Keratinocyte (primary cell): ENCODE data around the gene DBR1. TPM values are rescaled to one million over a fixed set of nuclear protein-coding genes. Genes with fewer than 3 reads are reported as not detected.

Source experiments
- DNase-seq: peaks from one replicate; pipeline ENCODE4 v3.0.0-alpha.2; 2011; ENCODE audit warnings: low read depth, missing footprints, low spot score
- FAIRE-seq: peaks from 2 replicates; lab custom pipeline; 2011; peaks lifted over from hg19 to GRCh38; lab: Jason Lieb, UNC
- H2AFZ ChIP-seq: 2 replicates; pipeline ENCODE4 v1.6.0; 2012; ENCODE audit warnings: low read length, control low read depth, inconsistent platforms; ENCODE audit not compliant: control insufficient read depth
- H3K27ac ChIP-seq: 2 replicates; pipeline ENCODE4 v1.5.1; 2011; ENCODE audit warnings: low read length; ENCODE audit not compliant: control insufficient read depth, insufficient read depth
- H3K27me3 ChIP-seq: 3 replicates; pipeline ENCODE4 v1.6.0; 2011; ENCODE audit warnings: low read length; ENCODE audit not compliant: control insufficient read depth, insufficient read depth; ENCODE audit errors: extremely low read depth
- H3K36me3 ChIP-seq, 2 experiments: 2 replicates in 1 of 2; 3 replicates in 1 of 2; pipeline ENCODE4 v1.5.1; 2011; ENCODE audit warnings: low read length in 2 of 2, mild to moderate bottlenecking in 1 of 2; ENCODE audit not compliant: control insufficient read depth in 2 of 2, insufficient read depth in 2 of 2; ENCODE audit errors: extremely low read depth in 1 of 2
- H3K4me1 ChIP-seq: 3 replicates; pipeline ENCODE4 v1.5.1; 2011; ENCODE audit warnings: low read length; ENCODE audit not compliant: control insufficient read depth, insufficient read depth; ENCODE audit errors: extremely low read depth
- H3K4me2 ChIP-seq: 3 replicates; pipeline ENCODE4 v1.6.0; 2011; ENCODE audit warnings: low read depth, low read length; ENCODE audit not compliant: control insufficient read depth, insufficient read depth; ENCODE audit errors: extremely low read depth
- H3K4me3 ChIP-seq, 3 experiments: fragments of 200-600 bp in 1 of 3; sonication (generic) in 1 of 3; 2 replicates in 2 of 3; 3 replicates in 1 of 3; pipeline ENCODE4 v1.5.1; 2011 to 2016; ENCODE audit warnings: low read length in 3 of 3, mild to moderate bottlenecking in 3 of 3, control low read depth in 2 of 3, inconsistent platforms in 1 of 3, low read depth in 1 of 3, mixed read lengths in 1 of 3, mixed run types in 1 of 3, moderate library complexity in 1 of 3; ENCODE audit not compliant: control insufficient read depth in 2 of 3, insufficient read depth in 2 of 3; ENCODE audit errors: extremely low read depth in 1 of 3
- H3K79me2 ChIP-seq: 2 replicates; pipeline ENCODE4 v1.6.0; 2012; ENCODE audit warnings: low read length; ENCODE audit not compliant: control insufficient read depth, insufficient read depth
- H3K9ac ChIP-seq: 3 replicates; pipeline ENCODE4 v1.6.0; 2011; ENCODE audit warnings: low read length; ENCODE audit not compliant: control insufficient read depth, insufficient read depth; ENCODE audit errors: extremely low read depth
- H3K9me1 ChIP-seq: 3 replicates; pipeline ENCODE4 v1.6.0; 2011; ENCODE audit warnings: low read length; ENCODE audit not compliant: control insufficient read depth, insufficient read depth; ENCODE audit errors: extremely low read depth
- H3K9me3 ChIP-seq: 2 replicates; pipeline ENCODE4 v1.5.1; 2012; ENCODE audit warnings: low read depth, low read length; ENCODE audit not compliant: control insufficient read depth
- H4K20me1 ChIP-seq: 3 replicates; pipeline ENCODE4 v1.6.0; 2011; ENCODE audit warnings: low read length; ENCODE audit not compliant: control insufficient read depth, insufficient read depth; ENCODE audit errors: extremely low read depth
- EZH2 ChIP-seq: IDR thresholded peaks from one replicate; pipeline ENCODE4 v1.6.1; 2012; ENCODE audit warnings: inconsistent platforms, mild to moderate bottlenecking, low read length, moderate library complexity
- dilution Hi-C: fragments of 300-500 bp; cut with MboI; formaldehyde crosslinking; loops from one replicate; pipeline ENCODE4 v1.7.0; 2020; ENCODE audit warnings: low sequenced_read_pairs; ENCODE audit not compliant: extremely low pct_ligation_motif_present
- polyA plus RNA-seq, 5 experiments: library from polyadenylated mRNA; depleted of rRNA in 3 of 5; stranded (reverse) in 3 of 5; stranded (forward) in 1 of 5; unstranded in 1 of 5; fragments of >200 nt; gene quantifications; 1 replicate in 1 of 5; 2 replicates in 3 of 5; 3 replicates in 1 of 5; pipeline versions ENCODE4 v1.2.1 to v1.2.3, GENCODE V29; 2011 to 2012; ENCODE audit warnings: missing spikeins in 2 of 5, low read depth in 1 of 5, low replicate concordance in 1 of 5
- TF ChIP-seq, protein P1 (sequence below), 3 experiments: IDR thresholded peaks in 1 of 3; conservative IDR thresholded peaks in 1 of 3; optimal IDR thresholded peaks in 1 of 3; 2 replicates in 2 of 3; 3 replicates in 1 of 3; pipeline versions ENCODE3 to v1.5.1; 2011; ENCODE audit warnings: low read length in 3 of 3, mild to moderate bottlenecking in 3 of 3, moderate library complexity in 2 of 3, control low read depth in 1 of 3, inconsistent platforms in 1 of 3; ENCODE audit not compliant: insufficient read depth in 2 of 3; ENCODE audit errors: extremely low read depth in 1 of 3

Gene DBR1
- polyA plus RNA-seq, 1 donor (not counting 4 experiments of a cell fraction or from before 2014, with no cell fraction given), result 16.2 TPM

DNA sequence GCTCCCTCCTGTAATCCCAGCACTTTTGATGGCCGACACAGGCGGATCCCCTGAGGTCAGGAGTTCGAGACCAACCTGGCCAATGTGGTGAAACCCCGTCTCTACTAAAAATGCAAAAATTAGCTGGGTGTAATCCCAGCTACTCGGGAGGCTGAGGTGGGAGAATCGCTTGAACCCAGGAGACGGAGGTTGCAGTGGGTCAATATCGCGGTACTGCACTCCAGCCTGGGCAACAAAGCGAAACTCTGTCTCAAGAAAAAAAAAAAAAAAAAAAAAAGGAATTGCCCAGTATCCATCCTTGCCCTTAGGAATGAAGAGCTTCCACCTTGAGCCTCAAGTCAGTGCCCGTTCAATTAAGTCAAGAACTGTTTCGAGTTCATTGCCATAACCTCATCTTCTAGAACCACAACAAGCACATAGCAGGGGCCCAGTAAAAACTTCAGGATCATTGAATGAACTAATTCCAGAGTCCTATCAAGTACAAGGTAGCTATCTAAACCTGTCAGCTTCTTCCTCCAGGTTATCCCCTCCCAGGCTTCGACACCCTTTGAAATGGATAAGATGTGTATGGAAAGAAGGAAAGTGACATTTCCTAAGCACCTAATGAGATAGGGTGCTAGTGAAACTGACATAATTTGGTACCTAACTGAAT is 826 bp downstream of the DBR1 start:
- peak overlapping the region; percentile 61 for H3K27ac ChIP-seq
- H2AFZ ChIP-seq, result peak overlapping the region; percentile 88
- peaks cover 0 to 3% of the 10 kb centered on the region in 2 experiments for H3K36me3 ChIP-seq
- H4K20me1 ChIP-seq, result no peaks in the 10 kb centered on the region
- peak overlapping the region; percentile 71 to 91 (median 80) for H3K4me3 ChIP-seq
- peaks cover 27% of the 10 kb centered on the region for H3K79me2 ChIP-seq
- H3K4me2 ChIP-seq, result peak overlapping the region; percentile 97
- dilution Hi-C loops, result no loop called here
- H3K9me3 ChIP-seq, result no peaks in the 10 kb centered on the region
- DNase-seq (no peak), FAIRE-seq (peak; percentile 57)
- peaks cover 9% of the 10 kb centered on the region for H3K4me1 ChIP-seq
- TF ChIP-seq, protein P1, sequence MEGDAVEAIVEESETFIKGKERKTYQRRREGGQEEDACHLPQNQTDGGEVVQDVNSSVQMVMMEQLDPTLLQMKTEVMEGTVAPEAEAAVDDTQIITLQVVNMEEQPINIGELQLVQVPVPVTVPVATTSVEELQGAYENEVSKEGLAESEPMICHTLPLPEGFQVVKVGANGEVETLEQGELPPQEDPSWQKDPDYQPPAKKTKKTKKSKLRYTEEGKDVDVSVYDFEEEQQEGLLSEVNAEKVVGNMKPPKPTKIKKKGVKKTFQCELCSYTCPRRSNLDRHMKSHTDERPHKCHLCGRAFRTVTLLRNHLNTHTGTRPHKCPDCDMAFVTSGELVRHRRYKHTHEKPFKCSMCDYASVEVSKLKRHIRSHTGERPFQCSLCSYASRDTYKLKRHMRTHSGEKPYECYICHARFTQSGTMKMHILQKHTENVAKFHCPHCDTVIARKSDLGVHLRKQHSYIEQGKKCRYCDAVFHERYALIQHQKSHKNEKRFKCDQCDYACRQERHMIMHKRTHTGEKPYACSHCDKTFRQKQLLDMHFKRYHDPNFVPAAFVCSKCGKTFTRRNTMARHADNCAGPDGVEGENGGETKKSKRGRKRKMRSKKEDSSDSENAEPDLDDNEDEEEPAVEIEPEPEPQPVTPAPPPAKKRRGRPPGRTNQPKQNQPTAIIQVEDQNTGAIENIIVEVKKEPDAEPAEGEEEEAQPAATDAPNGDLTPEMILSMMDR (optimal IDR thresholded peaks at IDR 0.05 in 1 of 3, IDR thresholded peaks at IDR 0.05 in 1 of 3, conservative IDR thresholded peaks at IDR 0.05 in 1 of 3; ENCODE audit: extremely low read depth in 1 of 3, insufficient read depth in 2 of 3, low read length in 3 of 3), result no peak
- TF ChIP-seq EZH2, result no peak
- no peaks in the 10 kb centered on the region for H3K27me3 ChIP-seq
- H3K9me1 ChIP-seq, result no peaks in the 10 kb centered on the region
- H3K9ac ChIP-seq, result peak overlapping the region; percentile 79

DNA sequence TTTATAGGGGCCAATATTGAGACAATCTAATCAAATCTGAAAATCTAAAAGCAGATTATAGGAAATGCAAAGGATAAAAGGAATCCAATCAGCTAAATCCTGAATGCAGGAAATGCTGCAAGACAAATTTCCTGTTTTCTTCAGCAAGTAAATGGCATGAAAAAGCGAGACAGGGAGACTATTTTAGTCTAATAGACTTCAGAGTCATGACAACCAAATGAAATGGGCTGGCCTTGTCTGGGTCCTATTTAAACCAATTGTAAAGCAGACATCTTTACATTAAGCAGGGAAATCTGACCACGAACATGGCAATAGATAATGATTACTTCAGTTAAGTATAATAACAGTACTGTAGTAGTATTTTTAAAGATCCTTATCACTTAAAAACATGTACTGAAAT is 2.1 kb downstream of the DBR1 start:
- H3K9ac ChIP-seq, result no peak overlapping the region
- peaks cover 9% of the 10 kb centered on the region for H3K4me1 ChIP-seq
- no peak overlapping the region for H2AFZ ChIP-seq
- H3K4me3 ChIP-seq, result no peak overlapping the region
- H3K27me3 ChIP-seq, result no peaks in the 10 kb centered on the region
- H3K9me3 ChIP-seq, result no peaks in the 10 kb centered on the region
- DNase-seq (no peak), FAIRE-seq (no peak)
- peaks cover 27% of the 10 kb centered on the region for H3K79me2 ChIP-seq
- peaks cover 0 to 3% of the 10 kb centered on the region in 2 experiments for H3K36me3 ChIP-seq
- H3K27ac ChIP-seq, result no peak overlapping the region
- dilution Hi-C loops, result no loop called here
- no peaks in the 10 kb centered on the region for H3K9me1 ChIP-seq
- TF ChIP-seq EZH2, result no peak
- TF ChIP-seq, protein P1 (optimal IDR thresholded peaks at IDR 0.05 in 1 of 3, IDR thresholded peaks at IDR 0.05 in 1 of 3, conservative IDR thresholded peaks at IDR 0.05 in 1 of 3; ENCODE audit: extremely low read depth in 1 of 3, insufficient read depth in 2 of 3, low read length in 3 of 3), result no peak
- H3K4me2 ChIP-seq, result no peak overlapping the region
- H4K20me1 ChIP-seq, result no peaks in the 10 kb centered on the region
